HG03571 (cell line): ENCODE results near the gene C19orf25.
"Not testable (repeated sequence)": the region's sequence is repeated elsewhere in the genome, so short reads cannot be mapped to it uniquely, and the experiment has no call there.

Experiments
- ATAC-seq: cut with Tn5 transposase; IDR thresholded peaks from one replicate; pipeline ENCODE4 v1.9.1; 2021; ENCODE audit not compliant: unreplicated experiment

Gene C19orf25

GRCh38 chr19:1512671-1513498 is 33.9 kb upstream of the C19orf25 start, which contains the start of gene ADAMTSL5:
Gene ADAMTSL5, minus strand, starts transcription at chr19:1513019. Its CDS starts 2,076 bp downstream, at chr19:1510943.
- ATAC-seq: no peak

GRCh38 chr19:1511318-1512317 is 32.6 kb upstream of the C19orf25 start:
- no peak for ATAC-seq

- ATAC-seq: no peak
These were observed 31.8 kb upstream of the C19orf25 start for GRCh38 chr19:1510807-1511206.

- no peak for ATAC-seq
These were observed 31.4 kb upstream of the C19orf25 start for GRCh38 chr19:1510442-1510806.

GRCh38 chr19:1509602-1510441 is 30.8 kb upstream of the C19orf25 start:
- ATAC-seq: no peak

GRCh38 chr19:1508507-1508856 is 29.5 kb upstream of the C19orf25 start:
- no peak for ATAC-seq

GRCh38 chr19:1507763-1508506 is 28.9 kb upstream of the C19orf25 start:
- no peak for ATAC-seq

GRCh38 chr19:1507192-1507660 is 28.2 kb upstream of the C19orf25 start:
- ATAC-seq: no peak

GRCh38 chr19:1505991-1506881 is 27.2 kb upstream of the C19orf25 start:
- no peak for ATAC-seq

- no peak for ATAC-seq
These were observed 26.0 kb upstream of the C19orf25 start for GRCh38 chr19:1505012-1505411.

GRCh38 chr19:1503925-1504773 is 25.1 kb upstream of the C19orf25 start:
- ATAC-seq: no peak

GRCh38 chr19:1503089-1503924 is 24.3 kb upstream of the C19orf25 start:
- no peak for ATAC-seq

GRCh38 chr19:1502433-1503088 is 23.5 kb upstream of the C19orf25 start:
- no peak for ATAC-seq

GRCh38 chr19:1501200-1501595 is 22.2 kb upstream of the C19orf25 start:
- ATAC-seq: no peak

- not testable (repeated sequence) for ATAC-seq
These were observed 20.2 kb upstream of the C19orf25 start for GRCh38 chr19:1499231-1499630.

- no peak for ATAC-seq
These were observed 18.7 kb upstream of the C19orf25 start for GRCh38 chr19:1497578-1498235.
